HG03565 (cell line): ENCODE results near the gene SLC9A7.
A peak's percentile ranks its signal among the peaks of the same experiment; 100 is the strongest.

Experiments used
- ATAC-seq: cut with Tn5 transposase; IDR thresholded peaks from one replicate; pipeline ENCODE4 v1.9.1; 2021; ENCODE audit warnings: mild to moderate bottlenecking, moderate library complexity; ENCODE audit not compliant: unreplicated experiment

SLC9A7 gene

DNA sequence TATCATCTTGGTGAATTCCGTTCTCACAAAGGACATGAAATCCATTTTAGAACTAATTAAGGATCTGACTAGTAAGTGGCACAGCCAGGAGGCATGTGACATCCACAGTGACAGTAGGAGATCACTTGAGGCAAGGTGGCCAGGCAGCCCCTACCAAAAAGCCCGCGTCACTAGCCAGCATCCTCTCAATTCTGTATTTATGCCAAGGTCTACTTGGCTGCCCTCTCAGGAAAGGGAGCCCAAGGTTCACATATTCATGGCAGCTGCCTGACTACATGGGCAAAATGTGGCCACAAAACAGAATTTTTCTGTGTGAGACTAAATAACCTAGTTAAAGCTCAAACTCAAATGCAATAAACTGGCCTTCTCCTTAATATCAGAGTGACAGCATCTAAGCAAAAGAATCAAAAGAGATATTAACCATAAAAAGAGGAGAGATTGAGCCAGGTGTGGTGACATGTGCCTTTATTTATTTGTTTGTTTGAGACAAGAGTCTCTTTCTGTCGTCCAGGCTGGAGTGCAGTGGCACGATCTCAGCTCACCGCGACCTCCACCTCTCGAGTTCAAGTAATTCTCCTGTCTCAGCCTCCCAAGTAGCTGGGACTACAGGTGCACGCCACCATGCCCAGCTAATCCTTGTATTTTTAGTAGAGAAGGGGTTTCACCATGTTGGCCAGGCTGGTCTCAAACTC lies 51.5 kb downstream of the SLC9A7 start:
- no peak for ATAC-seq

DNA sequence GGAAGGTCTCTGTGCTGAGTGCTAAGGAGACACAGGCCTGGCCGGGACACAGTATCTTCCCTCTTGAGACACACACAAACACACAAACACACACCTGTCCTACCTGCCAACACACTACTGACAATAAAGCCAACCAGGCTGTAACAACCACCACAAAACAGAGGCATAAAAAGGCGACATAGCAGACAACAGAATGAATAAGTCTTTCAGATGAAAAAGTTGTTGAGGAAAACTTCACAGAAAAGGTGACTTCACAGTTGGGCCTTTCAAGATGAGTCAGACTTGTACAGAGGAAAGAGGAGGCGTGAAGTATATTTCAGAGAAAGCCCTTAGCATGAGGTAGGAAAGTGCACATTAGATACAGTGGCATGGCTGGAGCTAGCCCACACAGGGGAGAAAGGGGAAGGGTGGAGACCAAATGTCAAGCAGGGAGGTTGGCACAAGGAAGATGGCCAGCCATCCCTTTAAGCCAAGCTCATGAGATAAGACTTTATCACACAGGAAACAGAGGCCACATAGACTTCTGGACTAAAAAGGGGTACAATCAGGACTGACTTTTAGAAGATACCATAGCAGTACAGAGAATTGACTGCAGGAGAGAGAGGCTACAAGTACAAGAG lies 54.0 kb downstream of the SLC9A7 start:
- ATAC-seq = peak; percentile 86

DNA sequence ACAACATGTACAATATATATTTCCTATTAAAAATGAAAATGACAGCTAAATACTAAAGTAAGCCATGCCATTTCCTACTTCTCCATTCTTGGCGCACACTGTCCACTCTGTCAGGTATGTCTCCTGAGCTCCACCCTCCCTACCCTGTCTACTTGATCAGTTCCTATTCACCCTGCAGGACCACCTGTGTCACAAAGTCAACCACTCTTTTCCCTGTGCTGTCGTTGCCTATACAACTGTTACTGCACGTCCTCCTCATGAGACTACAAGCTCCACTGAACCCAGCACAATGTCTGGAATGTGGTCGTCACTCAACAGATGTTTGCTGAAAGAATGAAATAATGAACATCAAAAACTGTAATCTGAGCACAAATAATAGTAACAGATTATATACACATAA lies 54.9 kb downstream of the SLC9A7 start:
- no peak for ATAC-seq

DNA sequence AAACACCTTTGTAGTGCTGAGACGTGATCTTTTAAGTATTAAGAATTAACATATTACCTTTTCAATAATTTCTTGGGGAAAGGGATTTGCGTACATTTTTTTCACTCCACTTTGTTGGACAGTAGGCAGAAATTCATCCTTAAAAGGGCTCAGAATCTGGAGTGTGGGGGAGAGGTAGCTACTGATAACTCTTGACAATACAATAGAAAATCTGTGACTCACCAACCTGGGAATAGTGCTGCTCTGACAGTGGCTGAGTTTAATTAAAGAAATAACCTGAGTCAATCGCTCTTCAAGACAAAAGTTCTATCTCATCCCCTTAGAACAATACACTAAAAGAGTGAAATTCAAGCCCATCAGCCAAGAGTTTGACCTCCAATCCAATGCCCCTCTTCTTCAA lies 60.2 kb downstream of the SLC9A7 start:
- ATAC-seq = no peak

DNA sequence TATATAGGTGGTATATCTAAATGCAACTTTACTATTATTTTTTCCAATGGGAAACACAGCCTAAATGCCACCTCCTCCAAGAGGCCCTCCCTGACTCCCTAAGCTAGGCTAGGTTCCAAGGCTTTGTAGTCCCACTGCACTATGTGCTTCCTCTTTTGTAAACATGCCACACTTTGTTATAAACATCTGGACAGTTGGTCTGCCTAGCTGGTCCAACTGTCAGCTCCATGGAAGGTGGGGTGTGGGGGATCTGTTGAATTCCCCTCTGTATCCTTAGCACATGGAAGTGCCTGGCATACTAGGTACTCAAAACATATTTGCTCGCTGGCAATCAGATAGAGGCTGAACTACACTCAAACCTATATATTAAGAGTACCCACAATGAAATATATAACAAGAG lies 63.4 kb downstream of the SLC9A7 start:
- ATAC-seq = no peak

DNA sequence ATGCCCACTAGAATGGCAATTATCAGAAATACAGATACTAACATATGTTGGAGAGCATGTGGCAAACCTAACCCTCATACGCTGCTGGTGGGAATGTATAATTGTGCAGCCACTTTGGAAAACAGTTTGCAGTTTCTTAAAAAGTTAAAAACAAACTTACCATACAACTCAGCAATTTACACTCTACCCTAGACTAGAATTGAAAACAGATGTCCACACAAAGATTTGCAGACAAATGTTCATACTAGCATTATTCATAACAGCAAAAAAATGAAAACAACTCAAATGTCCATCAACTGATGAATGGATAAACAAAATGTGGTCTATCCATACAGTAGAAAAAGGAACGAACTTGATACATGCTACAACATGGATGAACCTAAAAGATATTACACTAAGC lies 64.4 kb downstream of the SLC9A7 start:
- ATAC-seq = no peak

DNA sequence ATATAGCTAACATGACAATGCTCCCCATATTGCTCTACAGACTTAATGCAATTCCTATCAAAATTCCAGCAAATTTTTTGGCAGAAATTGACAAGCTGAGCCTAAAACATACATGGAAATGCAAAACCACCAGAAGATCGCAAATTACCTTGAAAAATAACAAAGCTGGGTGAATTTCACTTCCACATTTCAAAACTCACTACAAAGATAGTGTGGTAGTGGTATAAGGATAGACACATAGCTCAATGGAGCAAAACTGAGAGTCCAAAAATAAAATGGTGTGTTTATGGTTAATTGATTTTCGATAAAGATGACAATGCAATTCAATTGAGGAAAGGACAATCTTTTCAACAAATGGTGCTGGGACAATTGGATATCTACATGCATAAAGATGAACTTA lies 65.8 kb downstream of the SLC9A7 start:
- ATAC-seq = peak; percentile 63

DNA sequence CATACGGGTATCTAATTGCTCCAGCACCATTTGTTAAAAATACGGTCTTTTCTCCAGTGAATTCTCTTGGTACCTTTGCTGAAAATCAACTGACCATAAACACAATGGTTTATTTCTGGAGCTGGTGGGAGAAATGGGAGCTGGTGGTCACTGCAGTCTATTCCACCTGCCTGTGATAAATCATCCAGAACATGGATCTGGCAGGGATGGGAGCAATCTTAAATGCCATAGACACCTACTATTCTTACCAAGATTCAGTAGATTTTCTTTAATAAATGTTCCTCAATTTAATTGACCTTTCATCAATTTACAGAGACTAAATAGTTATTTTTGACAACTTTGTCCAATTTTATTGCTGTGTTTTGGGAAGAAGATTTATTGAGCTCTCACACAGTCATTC lies 68.1 kb downstream of the SLC9A7 start:
- ATAC-seq = no peak

DNA sequence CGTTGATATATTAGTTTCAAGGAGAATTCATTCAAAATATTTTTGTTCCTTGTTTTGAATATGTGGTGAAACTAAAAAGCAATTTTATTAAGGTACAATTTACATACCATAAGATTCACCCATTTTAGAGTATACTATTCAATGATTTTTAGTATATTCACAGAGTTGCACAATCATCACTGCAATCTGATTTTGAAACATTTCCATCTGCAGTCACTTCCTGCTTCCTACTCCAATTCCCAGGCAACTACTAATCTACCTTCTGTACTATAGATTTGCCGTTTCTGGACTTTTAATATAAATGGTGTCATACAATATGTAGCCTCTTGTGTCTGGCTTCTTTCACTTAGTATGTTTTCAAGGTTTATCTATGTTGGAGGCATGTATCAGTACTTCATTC lies 71.3 kb downstream of the SLC9A7 start:
- ATAC-seq = no peak

DNA sequence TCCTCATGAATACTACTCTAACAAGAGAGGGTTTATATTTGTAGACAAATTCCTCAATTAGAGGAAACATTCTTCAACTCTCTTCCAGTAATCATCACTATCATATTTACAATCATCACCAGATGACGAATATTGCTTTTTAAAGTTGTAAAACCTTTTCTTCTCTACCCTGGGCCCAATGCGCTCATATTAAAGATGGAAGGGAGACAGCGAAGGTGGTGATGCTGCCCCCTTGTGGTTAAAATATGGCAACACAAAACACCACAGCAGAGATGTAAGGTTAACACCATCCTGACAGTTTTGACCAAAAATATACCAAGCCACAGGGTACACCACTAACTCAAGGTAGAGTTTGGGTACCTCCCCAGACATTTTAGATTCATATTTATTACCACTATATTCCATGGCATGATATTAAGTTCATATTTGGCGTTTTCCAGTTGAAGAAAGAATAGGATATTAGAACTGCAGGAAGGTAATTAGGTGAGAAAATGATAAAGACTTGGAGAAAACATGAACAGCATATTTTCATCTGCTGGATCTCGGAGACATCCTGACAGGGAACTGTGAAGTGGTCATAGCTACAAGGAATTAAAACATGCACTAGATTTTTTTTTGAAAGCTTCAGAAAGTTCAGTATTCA lies 72.8 kb downstream of the SLC9A7 start:
- no peak for ATAC-seq

DNA sequence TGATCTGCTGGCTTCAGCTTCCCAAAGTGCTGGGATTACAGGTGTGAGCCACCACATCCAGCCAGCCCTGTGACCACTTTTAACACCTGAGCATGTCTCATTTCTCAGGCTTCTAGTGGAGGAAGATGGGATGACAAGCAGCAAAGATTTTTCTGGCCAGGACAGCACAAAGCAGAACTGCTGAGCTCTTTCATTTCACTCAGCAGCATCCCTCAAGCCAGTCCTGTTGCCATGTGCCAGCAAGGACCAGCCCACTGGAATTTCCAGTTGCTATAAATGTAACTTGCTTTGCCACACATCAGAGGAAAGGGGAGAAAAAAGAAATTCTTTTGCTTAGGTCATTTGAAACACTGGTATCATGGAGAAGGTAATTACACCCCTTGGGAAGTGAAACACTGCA lies 75.9 kb downstream of the SLC9A7 start:
- no peak for ATAC-seq

DNA sequence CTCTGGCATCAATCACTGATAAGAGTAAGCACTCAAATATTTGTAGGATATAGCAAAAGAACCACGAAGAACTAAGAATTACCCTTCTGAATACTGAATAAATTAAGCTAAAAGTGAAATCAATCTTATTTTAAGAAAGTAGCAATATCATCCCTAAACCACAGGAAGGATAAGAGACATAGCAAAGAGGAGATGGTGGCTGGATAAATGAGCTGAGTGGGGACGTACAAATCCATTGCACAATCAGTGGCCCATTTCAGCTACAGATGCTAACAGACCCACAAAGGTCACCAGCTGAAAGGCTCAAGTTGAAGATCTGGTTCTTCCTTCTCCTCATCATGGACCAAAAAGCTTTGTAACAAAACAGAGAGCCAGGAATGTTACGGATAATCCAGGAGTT lies 77.1 kb downstream of the SLC9A7 start:
- no peak for ATAC-seq

DNA sequence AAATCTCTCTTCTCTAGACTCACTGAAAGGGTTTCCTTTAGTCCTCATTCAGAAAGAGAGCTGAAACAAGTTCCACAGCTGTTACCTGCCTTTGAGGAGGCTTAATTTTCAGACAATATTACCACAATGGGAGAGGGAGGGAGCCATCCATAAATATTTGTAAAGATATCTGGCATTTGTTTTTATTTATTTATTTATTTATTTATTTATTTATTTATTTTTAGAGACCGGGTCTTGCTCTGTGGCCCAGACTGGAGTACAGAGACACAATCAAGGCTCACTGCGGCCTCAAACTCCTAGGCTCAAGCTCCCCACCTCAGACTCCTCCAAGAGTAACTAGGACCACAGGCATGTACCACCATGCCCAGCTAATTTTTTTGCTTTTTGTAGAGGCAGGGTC lies 80.7 kb downstream of the SLC9A7 start:
- ATAC-seq = no peak

DNA sequence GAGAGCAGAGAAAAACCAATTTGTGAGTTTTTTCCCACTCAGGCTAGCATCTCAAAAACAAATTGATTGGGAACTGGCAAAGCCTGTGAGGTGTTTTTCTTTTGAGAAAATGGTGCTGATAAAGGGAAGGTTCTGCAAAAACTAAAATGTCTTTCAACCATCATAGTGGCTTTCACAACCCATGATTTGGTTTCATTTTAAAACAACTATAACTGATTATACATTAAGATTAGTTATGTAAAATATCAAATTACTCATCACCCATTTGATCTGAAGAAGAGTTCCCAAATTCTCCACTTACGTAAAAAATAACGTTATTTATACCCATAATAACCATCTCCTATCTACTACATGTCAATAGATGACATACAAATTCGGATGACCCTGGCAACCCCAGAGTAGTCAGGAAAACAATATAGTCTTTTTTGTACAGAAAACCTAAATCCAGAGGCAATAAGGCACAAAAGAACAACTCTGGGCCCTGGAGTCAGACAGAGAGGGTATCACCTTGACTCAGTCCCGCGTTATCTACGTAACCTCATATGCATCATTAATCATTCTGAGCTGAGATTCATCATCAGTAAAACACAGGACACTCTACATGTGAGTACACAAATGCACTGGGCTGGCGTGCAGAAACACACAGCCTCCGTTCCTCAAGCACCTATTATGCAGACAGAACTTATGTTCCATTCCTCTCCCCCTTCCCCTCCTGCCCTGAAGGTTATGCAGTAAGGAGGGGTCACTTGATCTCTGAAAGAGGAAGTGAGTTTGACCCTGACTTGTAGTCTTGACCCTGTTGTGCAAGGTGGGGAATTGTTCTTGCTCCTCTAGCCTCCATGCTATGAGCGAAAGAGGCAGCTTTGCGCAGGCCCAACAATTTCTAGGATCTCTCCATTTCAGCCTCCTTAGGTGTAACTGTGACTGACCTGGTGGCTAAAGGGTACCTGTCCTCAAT lies 82.2 kb downstream of the SLC9A7 start:
- no peak for ATAC-seq

DNA sequence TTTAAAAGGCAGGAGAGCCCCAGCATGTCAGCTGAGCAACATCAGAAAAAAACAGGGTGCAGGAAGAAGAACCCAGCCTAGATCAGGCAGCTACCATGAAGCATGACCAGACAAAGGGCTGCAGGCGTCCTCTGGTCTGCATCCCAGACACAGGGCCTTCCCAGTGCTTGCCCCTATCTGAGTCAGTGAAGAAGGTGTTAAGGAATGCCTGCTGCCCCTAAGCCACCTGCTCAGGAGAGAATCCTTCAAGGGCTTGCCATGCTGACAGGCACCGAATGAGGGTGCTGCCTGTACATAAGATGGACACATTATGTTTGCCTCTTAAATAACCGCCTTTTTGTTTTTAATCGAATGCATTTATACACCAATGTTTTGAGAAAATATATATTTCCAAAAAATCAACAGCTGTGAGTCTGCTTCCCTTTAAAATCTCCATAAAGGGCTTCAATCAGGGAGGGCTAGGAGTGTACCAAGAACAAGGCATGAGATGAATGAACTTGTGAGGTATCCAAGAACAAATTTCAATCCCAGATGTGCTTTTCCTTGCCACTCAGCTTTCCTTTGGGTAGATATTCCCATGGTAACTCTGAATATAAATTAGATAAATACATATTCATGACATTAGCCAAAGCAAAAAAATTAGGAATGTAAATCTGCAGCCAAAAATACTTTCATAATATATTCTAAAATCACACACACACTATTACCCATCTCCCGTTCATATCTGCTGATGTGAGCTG lies 85.1 kb downstream of the SLC9A7 start:
- ATAC-seq = no peak

DNA sequence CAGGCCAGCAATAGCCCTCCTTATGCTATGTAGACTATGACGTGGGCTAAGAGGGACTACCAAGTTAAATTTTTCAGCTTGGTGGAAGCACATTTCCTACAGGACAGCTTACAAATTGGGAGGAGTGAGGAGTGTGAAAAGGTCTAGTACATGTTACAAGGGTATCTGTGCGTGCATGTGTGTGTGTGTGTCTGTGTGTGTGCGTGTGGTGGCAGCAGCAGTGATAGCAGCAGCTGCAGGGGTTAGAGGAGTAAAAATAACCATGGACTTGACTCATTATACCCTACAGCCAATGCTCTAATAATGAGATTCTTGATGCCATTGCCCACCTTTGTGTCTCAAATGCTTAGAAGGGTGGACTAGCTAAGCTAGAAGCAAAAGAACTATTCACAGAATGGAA lies 88.6 kb downstream of the SLC9A7 start:
- ATAC-seq = no peak

DNA sequence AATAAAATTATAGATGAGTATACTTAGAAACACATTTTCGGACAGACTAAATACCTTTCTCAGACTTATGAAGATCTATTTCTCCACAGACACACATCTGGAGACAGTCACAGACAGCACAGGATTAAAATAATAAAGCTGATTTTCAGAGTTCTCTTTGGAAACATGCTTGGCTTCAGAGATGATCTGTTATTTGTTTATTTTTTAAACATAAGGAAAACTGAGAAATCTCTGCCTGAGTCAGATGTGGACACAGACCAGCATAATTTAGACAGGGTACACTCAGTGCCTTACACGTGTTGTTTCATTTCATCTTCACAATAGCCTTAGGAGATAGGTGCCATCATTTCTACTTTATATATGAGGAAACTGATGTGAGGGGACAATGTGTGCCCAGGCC lies 92.1 kb downstream of the SLC9A7 start:
- no peak for ATAC-seq

DNA sequence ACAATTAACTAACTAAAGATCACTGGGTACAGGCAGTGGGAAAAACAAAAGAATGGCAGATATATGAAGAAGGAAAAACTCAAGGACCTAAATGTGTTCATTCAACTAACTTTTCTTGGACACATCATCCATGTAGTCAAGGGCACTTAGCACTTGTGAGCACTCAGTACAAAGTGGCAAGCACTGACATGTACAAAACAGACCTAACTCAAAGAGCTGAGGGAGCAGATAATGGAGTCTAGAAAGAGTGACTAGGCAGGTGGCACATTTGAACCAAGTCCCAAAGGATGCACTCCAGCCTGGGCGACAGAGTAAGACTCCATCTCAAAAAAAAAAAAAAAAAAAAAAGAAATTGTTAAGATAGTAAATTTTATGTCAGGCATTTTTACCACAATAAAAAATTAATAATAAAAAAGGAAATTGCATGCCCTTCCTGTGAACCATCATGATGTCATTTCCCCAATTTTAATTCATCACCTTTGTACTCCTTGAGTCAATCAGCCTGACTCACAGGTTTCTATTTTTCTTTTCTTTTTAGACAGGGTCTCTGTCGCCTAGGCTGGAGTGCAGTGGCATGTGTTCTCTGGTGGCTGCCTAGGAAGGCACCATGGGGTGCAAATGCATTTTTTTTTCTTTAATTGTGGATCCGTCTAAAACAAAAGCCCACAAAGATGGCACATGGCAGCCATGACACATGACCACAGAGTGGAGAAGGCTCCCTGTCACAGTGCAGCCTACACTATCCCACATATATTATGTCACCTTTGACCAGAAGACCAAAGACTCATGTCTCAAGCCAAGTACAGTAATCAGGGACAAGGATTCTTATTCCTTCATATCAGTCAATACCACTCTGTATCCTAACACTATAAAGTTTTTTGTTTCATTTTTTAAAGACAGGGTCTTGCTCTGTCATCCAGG lies 93.4 kb downstream of the SLC9A7 start:
- ATAC-seq = no peak

DNA sequence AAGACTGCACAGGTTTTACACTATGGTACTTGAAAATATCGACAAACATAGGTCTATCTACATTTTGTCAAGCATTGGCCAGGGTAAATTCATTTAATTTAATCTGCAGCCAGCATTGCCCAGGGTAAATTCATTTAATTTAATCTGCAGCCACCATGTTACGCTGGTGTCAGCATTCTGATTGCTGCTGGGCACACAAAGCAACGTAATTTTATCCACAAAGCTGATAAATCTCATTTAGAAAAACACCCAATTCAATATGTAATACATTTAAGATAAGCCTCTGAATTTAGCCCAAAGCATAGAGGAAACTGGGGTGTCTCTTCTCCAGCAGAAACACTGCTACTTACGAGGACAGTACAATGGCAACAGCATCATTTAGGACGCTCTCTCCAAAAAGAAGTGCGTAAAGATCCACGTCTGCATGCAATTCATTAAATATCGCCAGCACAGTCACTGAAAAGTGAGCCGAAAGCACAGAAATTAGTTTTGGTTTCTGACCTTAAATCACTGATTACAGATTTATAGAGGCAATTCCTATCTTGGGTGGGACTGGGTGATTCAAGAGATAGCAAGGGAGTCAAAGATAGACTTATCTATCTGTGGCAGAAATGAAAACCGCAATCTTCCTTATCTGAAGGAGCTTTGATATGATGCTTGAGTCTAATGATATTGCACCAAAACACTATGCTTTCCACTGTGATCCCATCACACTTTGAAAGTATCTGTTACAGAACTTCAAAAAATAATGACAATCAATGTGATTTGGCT lies 96.5 kb downstream of the SLC9A7 start:
- no peak for ATAC-seq
